ENCODE measurements around the gene SMAD2. TPM values are rescaled to one million over a fixed set of nuclear protein-coding genes. Genes with fewer than 3 reads are reported as not detected.

The SMAD2 gene
- total and polyA plus RNA-seq, 2 experiments from 2014 or later, result 30.9 to 90.7 TPM

- H3K4me2 ChIP-seq, result no peak overlapping the region
- peaks cover 43% of the 10 kb centered on the region for H3K4me1 Mint-ChIP-seq
Measured at GRCh38 chr18:47969816-47970215, 39.4 kb upstream of the SMAD2 start.

More at GRCh38 chr18:47969816-47970215, 39.4 kb upstream of the SMAD2 start:
- Histone ChIP-seq H3K4me3 (no peak overlapping the region), H3K27me3 (ENCODE audit: insufficient read depth) (no peaks in the 10 kb centered on the region), H3K4me1 (ENCODE audit: insufficient read depth) (peaks cover 36% of the 10 kb centered on the region), H3F3A (replicated peaks; ENCODE audit: low read depth) (no peaks in the 10 kb centered on the region), H3K27ac (ENCODE audit: low read depth) (no peak overlapping the region), H3K79me2 (replicated peaks; ENCODE audit: insufficient read depth) (no peaks in the 10 kb centered on the region), H2AFZ (no peak overlapping the region), H3K9me2 (ENCODE audit: insufficient read depth) (no peaks in the 10 kb centered on the region), H3K36me3 (ENCODE audit: insufficient read depth) (no peaks in the 10 kb centered on the region), H4K20me1 (replicated peaks; ENCODE audit: insufficient read depth) (no peaks in the 10 kb centered on the region)
- DNase-seq (ENCODE audit: low spot score) (no peak), ATAC-seq (no peak)
- no peak overlapping the region for H3K4me3 Mint-ChIP-seq
- TF ChIP-seq EZH2phosphoT487 (IDR thresholded peaks at IDR 0.05; ENCODE audit: unreplicated experiment) (no peak), CTCF (conservative IDR thresholded peaks at IDR 0.05; ENCODE audit: low read depth in 2 of 2) (no peak), ZNF462 (CRISPR knock-in tag; IDR thresholded peaks at IDR 0.05) (no peak), REST (IDR thresholded peaks at IDR 0.05; ENCODE audit: unreplicated experiment) (no peak), POLR2AphosphoS5 (IDR thresholded peaks at IDR 0.05; ENCODE audit: low read depth) (no peak), EZH2 (IDR thresholded peaks at IDR 0.05; ENCODE audit: low read depth, unreplicated experiment) (no peak), ETS1 (IDR thresholded peaks at IDR 0.05) (no peak), ZNF331 (CRISPR knock-in tag; IDR thresholded peaks at IDR 0.05; ENCODE audit: low read depth) (no peak), ZNF114 (CRISPR knock-in tag; IDR thresholded peaks at IDR 0.05) (no peak), CREB1 (CRISPR knock-in tag; IDR thresholded peaks at IDR 0.05; ENCODE audit: low read depth) (no peak), NANOG (IDR thresholded peaks at IDR 0.05; ENCODE audit: borderline replicate concordance) (no peak), JUNB (IDR thresholded peaks at IDR 0.05; ENCODE audit: unreplicated experiment) (no peak), STAT1 (IDR thresholded peaks at IDR 0.05; ENCODE audit: unreplicated experiment) (no peak)
- no peak overlapping the region for H3K27ac Mint-ChIP-seq
- H3K36me3 Mint-ChIP-seq (ENCODE audit: low read depth), result peaks cover 13% of the 10 kb centered on the region
- peaks cover 2% of the 10 kb centered on the region for H3K27me3 Mint-ChIP-seq (ENCODE audit: insufficient read depth, low read depth, poor library complexity)
- peaks cover 19% of the 10 kb centered on the region for H3K9me3 Mint-ChIP-seq

Measured in GM23338 (cell line).